A549 treated with CORT108297 at 1 μM for 4 hours (cell line): Measurements from ENCODE around the gene UTP20. TPM values are rescaled to one million over a fixed set of nuclear protein-coding genes. Genes with fewer than 3 reads are reported as not detected.

Source experiments
- total RNA-seq: library from RNA; stranded (reverse); fragments of 200-300 nt; extraction: Qiagen RNA extraction; gene quantifications from 5 replicates; pipeline ENCODE4 v1.2.3, GENCODE V29; 2022

Gene UTP20
- total RNA-seq, result 14.8 to 18.9 TPM (median 16.1 TPM) in 5 replicates

GRCh38 chr12:101280006-101280505, at the start of gene UTP20:
Gene UTP20, plus strand, starts transcription at chr12:101280105. Its CDS starts 178 bp downstream, at chr12:101280283.

GRCh38 chr12:101407436-101408345, 127.8 kb downstream of the UTP20 start, which contains the start of gene ARL1:
Gene ARL1, minus strand, starts transcription at chr12:101407772. Its CDS starts 127 bp downstream, at chr12:101407645.

Other genes with a start within 250 kb of the UTP20 start
- not detected in 5 replicates for gene SLC5A8, start 69.9 kb upstream of the UTP20 start, total RNA-seq
- 59.7 to 67.4 TPM (median 64.7 TPM) in 5 replicates for gene ARL1, start 127.7 kb downstream of the UTP20 start, total RNA-seq
- gene SPIC, start 195.2 kb downstream of the UTP20 start, total RNA-seq, result not detected in 5 replicates